Measurements from ENCODE around the gene METTL16. TPM values are rescaled to one million over a fixed set of nuclear protein-coding genes. Genes with fewer than 3 reads are reported as not detected.

METTL16 gene
- total and polyA plus RNA-seq, 11 donors: 13.9 to 32.0 (median 24.3) TPM

GRCh38 chr17:2395258-2396181 lies 116.2 kb downstream of the METTL16 start:
- no peaks in the 10 kb centered on the region for H3K9me3 ChIP-seq
- no peaks in the 10 kb centered on the region for H3K36me3 ChIP-seq
- intact Hi-C loops (cut with DNase I): loop anchor here in 1 of 10 donors (10.0 kb wide), 2 partner anchors 309 to 681 kb away; partner anchors contain the start of gene TLCD2
- WGBS, 4 donors: 57 to 62% (median 59%) methylated on average over 25 to 28 of the region's 28 CpGs
- H3K27ac ChIP-seq: peak overlapping the region; percentile 95 to 100 (median 99)
- ATAC-seq: no peak
- H3K4me1 ChIP-seq: peaks cover 34 to 79% (median 71%) of the 10 kb centered on the region in 12 donors
- peak in 3 of 5 donors; percentile 51 to 65 (median 62) for DNase-seq
- TF ChIP-seq, protein P1, sequence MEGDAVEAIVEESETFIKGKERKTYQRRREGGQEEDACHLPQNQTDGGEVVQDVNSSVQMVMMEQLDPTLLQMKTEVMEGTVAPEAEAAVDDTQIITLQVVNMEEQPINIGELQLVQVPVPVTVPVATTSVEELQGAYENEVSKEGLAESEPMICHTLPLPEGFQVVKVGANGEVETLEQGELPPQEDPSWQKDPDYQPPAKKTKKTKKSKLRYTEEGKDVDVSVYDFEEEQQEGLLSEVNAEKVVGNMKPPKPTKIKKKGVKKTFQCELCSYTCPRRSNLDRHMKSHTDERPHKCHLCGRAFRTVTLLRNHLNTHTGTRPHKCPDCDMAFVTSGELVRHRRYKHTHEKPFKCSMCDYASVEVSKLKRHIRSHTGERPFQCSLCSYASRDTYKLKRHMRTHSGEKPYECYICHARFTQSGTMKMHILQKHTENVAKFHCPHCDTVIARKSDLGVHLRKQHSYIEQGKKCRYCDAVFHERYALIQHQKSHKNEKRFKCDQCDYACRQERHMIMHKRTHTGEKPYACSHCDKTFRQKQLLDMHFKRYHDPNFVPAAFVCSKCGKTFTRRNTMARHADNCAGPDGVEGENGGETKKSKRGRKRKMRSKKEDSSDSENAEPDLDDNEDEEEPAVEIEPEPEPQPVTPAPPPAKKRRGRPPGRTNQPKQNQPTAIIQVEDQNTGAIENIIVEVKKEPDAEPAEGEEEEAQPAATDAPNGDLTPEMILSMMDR (IDR thresholded peaks at IDR 0.05): peak in 1 of 12 donors; percentile 17
- TF ChIP-seq POLR2A (IDR thresholded peaks at IDR 0.05): no peak
- peak overlapping the region in 6 of 12 donors; percentile 37 to 59 (median 48) for H3K4me3 ChIP-seq
- H3K27me3 ChIP-seq: no peaks in the 10 kb centered on the region

DNA sequence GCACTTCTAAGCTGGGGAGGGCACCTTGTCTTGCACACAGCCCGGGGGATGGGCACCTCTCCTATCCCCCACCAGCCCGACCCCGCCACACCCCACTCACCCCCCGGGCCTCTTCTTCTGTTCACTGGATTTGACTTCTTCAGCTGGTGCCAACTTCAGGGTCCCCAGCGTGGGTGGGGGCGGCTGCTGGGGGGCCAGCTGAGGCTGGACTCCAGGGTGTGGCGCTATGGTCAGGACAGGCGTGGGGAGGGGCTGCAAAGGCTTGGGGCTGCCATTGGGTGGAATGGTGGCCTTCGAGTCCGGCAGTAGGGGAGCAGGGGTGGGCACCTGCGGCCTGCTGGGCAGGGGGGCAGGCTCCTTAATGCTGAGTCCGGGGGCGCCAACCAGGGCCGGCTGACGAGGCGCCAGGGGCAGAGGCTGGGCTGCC lies 116.9 kb downstream of the METTL16 start:
- H3K4me3 ChIP-seq: no peak overlapping the region

GRCh38 chr17:2393954-2394749 lies 117.5 kb downstream of the METTL16 start:
- peaks cover 34 to 86% (median 74%) of the 10 kb centered on the region in 12 donors for H3K4me1 ChIP-seq

More for the DNA sequence above, 116.9 kb downstream of the METTL16 start:
- no peak for TF ChIP-seq POLR2A (IDR thresholded peaks at IDR 0.05)
- TF ChIP-seq, protein P1 (IDR thresholded peaks at IDR 0.05): no peak
- WGBS, 4 donors: 88 to 91% (median 89%) methylated on average over 9 to 16 of the region's 16 CpGs
- Histone ChIP-seq H3K36me3 (peaks cover 0 to 2% (median 0%) of the 10 kb centered on the region in 9 donors), H3K4me1 (peaks cover 34 to 82% (median 76%) of the 10 kb centered on the region in 12 donors), H3K27me3 (no peaks in the 10 kb centered on the region), H3K27ac (peak overlapping the region in 11 of 12 donors; percentile 99 to 100 (median 100)), H3K9me3 (no peaks in the 10 kb centered on the region)
- DNase-seq (peak in 1 of 5 donors; percentile 70), ATAC-seq (no peak)
- intact Hi-C loops (cut with DNase I): loop anchor here in 1 of 10 donors (10.0 kb wide), 2 partner anchors 310 to 680 kb away; partner anchors contain the start of gene TLCD2

More at GRCh38 chr17:2393954-2394749, 117.5 kb downstream of the METTL16 start:
- intact Hi-C loops (cut with DNase I): loop anchor here in 2 of 10 donors (1.0 to 10.0 kb wide), 3 partner anchors 7 to 679 kb away; partner anchors contain the start of genes MNT (in 1 of the 2) and TLCD2 (in 1 of the 2)
- DNase-seq (peak in 1 of 5 donors; percentile 49), ATAC-seq (no peak)
- H3K27ac ChIP-seq: peak overlapping the region; percentile 99 to 100 (median 100)
- H3K9me3 ChIP-seq: no peaks in the 10 kb centered on the region
- H3K4me3 ChIP-seq: peak overlapping the region in 11 of 12 donors; percentile 68 to 97 (median 86)
- peaks cover 0 to 8% (median 0%) of the 10 kb centered on the region in 9 donors for H3K36me3 ChIP-seq
- 20 to 40% (median 25%) methylated on average over 28 to 53 of the region's 53 CpGs for WGBS, 4 donors
- TF ChIP-seq, protein P1 (IDR thresholded peaks at IDR 0.05): no peak
- TF ChIP-seq POLR2A (IDR thresholded peaks at IDR 0.05): no peak
- H3K27me3 ChIP-seq: no peaks in the 10 kb centered on the region

All from heart left ventricle (tissue), 16 donors.